ENCODE results near the gene ARHGEF7. TPM values are rescaled to one million over a fixed set of nuclear protein-coding genes. Genes with fewer than 3 reads are reported as not detected.

The ARHGEF7 gene
- total RNA-seq, 1 donor from 2014 or later, result 73.7 TPM

GRCh38 chr13:111336666-111337065 is 221.6 kb downstream of the ARHGEF7 start:
- Mint-ChIP-seq H3K27ac (ENCODE audit: unreplicated experiment) (no peak overlapping the region), H3K27me3 (ENCODE audit: low read depth, unreplicated experiment) (no peaks in the 10 kb centered on the region), H3K4me1 (ENCODE audit: low read depth, unreplicated experiment) (peaks cover 15% of the 10 kb centered on the region), H3K9me3 (ENCODE audit: unreplicated experiment) (peaks cover 15% of the 10 kb centered on the region), H3K36me3 (ENCODE audit: low read depth, unreplicated experiment) (peaks cover 19% of the 10 kb centered on the region), H3K4me3 (ENCODE audit: unreplicated experiment) (no peak overlapping the region)
- FAIRE-seq (peak; percentile 49), DNase-seq (ENCODE audit: low read depth) (peak; percentile 47)
- Histone ChIP-seq H3K4me1 (ENCODE audit: insufficient read depth, low read length) (peaks cover 5% of the 10 kb centered on the region), H4K20me1 (ENCODE audit: insufficient read depth, low read length) (no peaks in the 10 kb centered on the region), H3K9me3 (ENCODE audit: insufficient read depth, low read depth, low read length) (no peaks in the 10 kb centered on the region), H3K27me3 (ENCODE audit: insufficient read depth, low read length) (no peaks in the 10 kb centered on the region), H2AFZ (ENCODE audit: low read depth, low read length) (no peak overlapping the region), H3K79me2 (ENCODE audit: insufficient read depth, low read length) (no peaks in the 10 kb centered on the region), H3K9ac (ENCODE audit: low read length) (no peak overlapping the region), H3K4me3 (ENCODE audit: insufficient read depth, low read depth, low read length) (no peak overlapping the region), H3K36me3 (ENCODE audit: insufficient read depth, low read length) (no peaks in the 10 kb centered on the region), H3K4me2 (ENCODE audit: low read length) (peak overlapping the region; percentile 45), H3K27ac (ENCODE audit: low read depth, low read length) (no peak overlapping the region)
- no peak for TF ChIP-seq EZH2 (IDR thresholded peaks at IDR 0.05; ENCODE audit: insufficient read depth, low read length)
- TF ChIP-seq, protein P1, sequence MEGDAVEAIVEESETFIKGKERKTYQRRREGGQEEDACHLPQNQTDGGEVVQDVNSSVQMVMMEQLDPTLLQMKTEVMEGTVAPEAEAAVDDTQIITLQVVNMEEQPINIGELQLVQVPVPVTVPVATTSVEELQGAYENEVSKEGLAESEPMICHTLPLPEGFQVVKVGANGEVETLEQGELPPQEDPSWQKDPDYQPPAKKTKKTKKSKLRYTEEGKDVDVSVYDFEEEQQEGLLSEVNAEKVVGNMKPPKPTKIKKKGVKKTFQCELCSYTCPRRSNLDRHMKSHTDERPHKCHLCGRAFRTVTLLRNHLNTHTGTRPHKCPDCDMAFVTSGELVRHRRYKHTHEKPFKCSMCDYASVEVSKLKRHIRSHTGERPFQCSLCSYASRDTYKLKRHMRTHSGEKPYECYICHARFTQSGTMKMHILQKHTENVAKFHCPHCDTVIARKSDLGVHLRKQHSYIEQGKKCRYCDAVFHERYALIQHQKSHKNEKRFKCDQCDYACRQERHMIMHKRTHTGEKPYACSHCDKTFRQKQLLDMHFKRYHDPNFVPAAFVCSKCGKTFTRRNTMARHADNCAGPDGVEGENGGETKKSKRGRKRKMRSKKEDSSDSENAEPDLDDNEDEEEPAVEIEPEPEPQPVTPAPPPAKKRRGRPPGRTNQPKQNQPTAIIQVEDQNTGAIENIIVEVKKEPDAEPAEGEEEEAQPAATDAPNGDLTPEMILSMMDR (IDR thresholded peaks at IDR 0.05; ENCODE audit: insufficient read depth, low read depth, low read length), result no peak

DNA sequence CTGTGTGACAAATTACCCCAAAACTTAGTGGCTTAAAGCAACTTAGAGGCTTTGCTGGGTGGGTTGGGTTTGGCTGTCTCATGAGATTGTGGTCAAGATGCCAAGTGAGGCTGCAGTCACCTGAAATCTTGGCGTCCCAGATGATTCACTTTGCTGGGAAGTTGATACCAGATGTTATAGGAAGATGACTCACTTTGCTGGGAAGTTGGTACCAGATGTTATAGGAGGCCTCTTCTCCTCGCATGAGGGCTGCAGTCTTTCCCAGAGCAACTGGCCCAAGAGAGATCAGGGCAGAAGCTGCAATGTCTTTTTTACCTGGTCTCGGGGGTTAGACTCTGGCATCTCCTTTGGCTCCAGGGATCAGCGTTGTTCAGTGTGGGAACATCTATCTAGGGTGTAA is 222.1 kb downstream of the ARHGEF7 start:
- no peaks in the 10 kb centered on the region for H3K36me3 ChIP-seq (ENCODE audit: insufficient read depth, low read length)
- TF ChIP-seq, protein P1 (IDR thresholded peaks at IDR 0.05; ENCODE audit: insufficient read depth, low read depth, low read length), result no peak
- no peak for TF ChIP-seq EZH2 (IDR thresholded peaks at IDR 0.05; ENCODE audit: insufficient read depth, low read length)
- peak overlapping the region; percentile 38 for H3K9ac ChIP-seq (ENCODE audit: low read length)
- no peak overlapping the region for H2AFZ ChIP-seq (ENCODE audit: low read depth, low read length)
- Mint-ChIP-seq H3K4me3 (ENCODE audit: unreplicated experiment) (peak overlapping the region; percentile 47), H3K27me3 (ENCODE audit: low read depth, unreplicated experiment) (no peaks in the 10 kb centered on the region), H3K27ac (ENCODE audit: unreplicated experiment) (peak overlapping the region; percentile 90), H3K4me1 (ENCODE audit: low read depth, unreplicated experiment) (peaks cover 15% of the 10 kb centered on the region), H3K36me3 (ENCODE audit: low read depth, unreplicated experiment) (peaks cover 25% of the 10 kb centered on the region), H3K9me3 (ENCODE audit: unreplicated experiment) (peaks cover 15% of the 10 kb centered on the region)
- FAIRE-seq (no peak), DNase-seq (ENCODE audit: low read depth) (peak; percentile 85)
- no peaks in the 10 kb centered on the region for H3K9me3 ChIP-seq (ENCODE audit: insufficient read depth, low read depth, low read length)
- peaks cover 5% of the 10 kb centered on the region for H3K4me1 ChIP-seq (ENCODE audit: insufficient read depth, low read length)
- H4K20me1 ChIP-seq (ENCODE audit: insufficient read depth, low read length), result no peaks in the 10 kb centered on the region
- H3K4me2 ChIP-seq (ENCODE audit: low read length), result peak overlapping the region; percentile 45
- H3K79me2 ChIP-seq (ENCODE audit: insufficient read depth, low read length), result no peaks in the 10 kb centered on the region
- no peaks in the 10 kb centered on the region for H3K27me3 ChIP-seq (ENCODE audit: insufficient read depth, low read length)
- H3K4me3 ChIP-seq (ENCODE audit: insufficient read depth, low read depth, low read length), result no peak overlapping the region
- H3K27ac ChIP-seq (ENCODE audit: low read depth, low read length), result peak overlapping the region; percentile 70

- Histone ChIP-seq H3K4me1 (ENCODE audit: insufficient read depth, low read length) (peaks cover 5% of the 10 kb centered on the region), H3K27me3 (ENCODE audit: insufficient read depth, low read length) (no peaks in the 10 kb centered on the region), H3K9ac (ENCODE audit: low read length) (peak overlapping the region; percentile 38), H3K4me2 (ENCODE audit: low read length) (peak overlapping the region; percentile 45), H3K27ac (ENCODE audit: low read depth, low read length) (peak overlapping the region; percentile 70), H3K79me2 (ENCODE audit: insufficient read depth, low read length) (no peaks in the 10 kb centered on the region), H4K20me1 (ENCODE audit: insufficient read depth, low read length) (no peaks in the 10 kb centered on the region), H3K9me3 (ENCODE audit: insufficient read depth, low read depth, low read length) (no peaks in the 10 kb centered on the region), H3K36me3 (ENCODE audit: insufficient read depth, low read length) (no peaks in the 10 kb centered on the region), H2AFZ (ENCODE audit: low read depth, low read length) (no peak overlapping the region), H3K4me3 (ENCODE audit: insufficient read depth, low read depth, low read length) (no peak overlapping the region)
- TF ChIP-seq EZH2 (IDR thresholded peaks at IDR 0.05; ENCODE audit: insufficient read depth, low read length), result no peak
- TF ChIP-seq, protein P1 (IDR thresholded peaks at IDR 0.05; ENCODE audit: insufficient read depth, low read depth, low read length), result no peak
- Mint-ChIP-seq H3K4me3 (ENCODE audit: unreplicated experiment) (peak overlapping the region; percentile 47), H3K36me3 (ENCODE audit: low read depth, unreplicated experiment) (peaks cover 26% of the 10 kb centered on the region), H3K4me1 (ENCODE audit: low read depth, unreplicated experiment) (peaks cover 15% of the 10 kb centered on the region), H3K9me3 (ENCODE audit: unreplicated experiment) (peaks cover 15% of the 10 kb centered on the region), H3K27ac (ENCODE audit: unreplicated experiment) (peak overlapping the region; percentile 90), H3K27me3 (ENCODE audit: low read depth, unreplicated experiment) (no peaks in the 10 kb centered on the region)
- DNase-seq (ENCODE audit: low read depth) (peak; percentile 4), FAIRE-seq (no peak)
Observed at GRCh38 chr13:111337741-111338140, 222.6 kb downstream of the ARHGEF7 start.
